Measurements from ENCODE around the gene VCP.

Gene VCP

DNA sequence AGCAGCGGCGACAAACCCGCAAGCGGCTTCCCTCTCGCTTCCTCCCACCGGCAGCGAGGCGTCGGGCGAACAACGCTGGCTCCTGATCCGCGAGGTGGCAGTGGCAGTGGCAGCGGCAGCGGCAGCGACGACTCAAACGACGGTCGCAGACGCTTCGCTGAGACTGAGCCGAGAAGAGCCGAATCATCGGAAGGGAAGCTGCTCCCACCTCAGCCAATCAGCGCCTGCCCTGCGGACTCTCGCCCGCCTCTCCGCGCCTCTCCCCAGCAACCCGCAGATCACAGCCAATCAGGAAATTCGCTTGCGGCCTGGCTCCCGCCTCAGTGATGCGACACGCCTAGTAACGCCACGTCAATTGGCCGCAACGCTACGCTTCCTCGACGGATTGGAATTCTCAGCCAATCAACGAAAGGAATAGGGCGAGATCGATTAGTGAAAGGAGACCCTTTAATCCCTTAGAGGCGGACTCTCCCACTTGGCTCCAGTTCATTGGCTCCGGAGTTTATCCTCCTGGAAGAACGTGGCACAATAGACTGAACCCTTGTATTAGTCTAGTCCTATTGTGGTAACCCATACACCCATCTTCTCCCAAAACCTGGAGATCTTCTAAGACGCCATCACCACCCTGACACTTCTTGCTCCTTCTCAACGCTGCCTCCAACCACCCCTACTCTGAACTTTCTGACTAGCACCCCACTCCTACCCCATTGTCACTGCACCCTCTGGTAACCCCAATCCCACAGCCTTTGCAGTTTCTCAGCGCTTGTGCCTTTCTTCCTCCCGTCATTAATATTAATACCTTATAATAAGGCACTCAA, at the start of gene VCP:
Gene VCP (minus strand): TSS at position 165 of the 818 bp plus-strand sequence. CDS start 272 bp downstream, outside the sequence.
- H3K36me3 ChIP-seq (ENCODE audit: control insufficient read depth in 2 of 2, insufficient read depth in 1 of 2, low read length in 2 of 2): peaks cover 0 to 84% of the 10 kb centered on the region in 2 experiments; a peak in 2 of 3 replicates

DNA sequence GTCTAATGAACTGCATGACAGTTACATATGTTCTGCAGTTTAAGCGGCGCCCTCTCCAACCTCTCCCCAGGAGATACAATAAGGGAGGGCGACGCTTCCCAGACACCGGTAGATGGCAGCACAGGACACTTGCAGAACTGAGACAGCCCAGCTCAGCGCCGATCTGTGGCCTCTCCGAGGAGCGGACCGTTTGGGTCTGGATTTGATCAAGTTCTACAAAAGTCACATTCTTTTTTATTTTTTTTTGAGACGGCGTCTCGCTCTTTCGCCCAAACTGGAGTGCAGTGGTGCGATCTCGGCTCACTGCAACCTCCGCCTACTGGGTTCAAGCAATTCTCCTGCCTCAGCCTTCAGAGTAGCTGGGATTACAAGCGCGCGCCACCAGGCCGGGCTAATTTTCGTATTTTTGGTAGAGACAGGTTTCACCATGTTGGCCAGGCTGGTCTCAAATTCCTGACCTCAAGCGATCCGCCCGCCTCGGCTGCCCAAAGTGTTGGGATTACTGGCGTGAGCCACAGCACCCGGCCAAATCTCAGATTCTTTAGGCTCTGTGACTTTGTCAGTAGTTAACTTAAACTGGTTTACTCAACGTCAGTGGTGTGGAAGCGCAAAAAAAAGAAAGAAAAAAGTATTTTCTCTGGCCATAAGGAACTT, 44.6 kb upstream of the VCP start:
- CTCF ChIA-PET: interaction anchor here (0.7 to 6.8 kb wide), 20 partner anchors 10 to 557 kb away, joined by 3 to 58 read pairs (median 4); partner anchors contain the start of gene CA9
- H3K9me3 ChIP-seq (ENCODE audit: control insufficient read depth, insufficient read depth, low read depth, low read length): no peaks in the 10 kb centered on the region
- H3K27ac ChIP-seq (ENCODE audit: extremely low read depth, low read depth, low read length): no peak overlapping the region
- no peaks in the 10 kb centered on the region for H3K36me3 ChIP-seq (ENCODE audit: control insufficient read depth in 2 of 2, insufficient read depth in 1 of 2, low read length in 2 of 2)
- H3K4me3 ChIP-seq (ENCODE audit: low read depth, low read length): peak overlapping the region; percentile 48
- POLR2A ChIA-PET: interaction anchor here (1.1 to 4.3 kb wide), 7 partner anchors 15 to 863 kb away, joined by 3 to 92 read pairs (median 6); partner anchors contain the start of genes PIGO, STOML2, UNC13B and VCP
- peaks cover 15% of the 10 kb centered on the region for H3K4me1 ChIP-seq (ENCODE audit: control insufficient read depth, insufficient read depth, low read length)
- TF ChIP-seq, protein P1, sequence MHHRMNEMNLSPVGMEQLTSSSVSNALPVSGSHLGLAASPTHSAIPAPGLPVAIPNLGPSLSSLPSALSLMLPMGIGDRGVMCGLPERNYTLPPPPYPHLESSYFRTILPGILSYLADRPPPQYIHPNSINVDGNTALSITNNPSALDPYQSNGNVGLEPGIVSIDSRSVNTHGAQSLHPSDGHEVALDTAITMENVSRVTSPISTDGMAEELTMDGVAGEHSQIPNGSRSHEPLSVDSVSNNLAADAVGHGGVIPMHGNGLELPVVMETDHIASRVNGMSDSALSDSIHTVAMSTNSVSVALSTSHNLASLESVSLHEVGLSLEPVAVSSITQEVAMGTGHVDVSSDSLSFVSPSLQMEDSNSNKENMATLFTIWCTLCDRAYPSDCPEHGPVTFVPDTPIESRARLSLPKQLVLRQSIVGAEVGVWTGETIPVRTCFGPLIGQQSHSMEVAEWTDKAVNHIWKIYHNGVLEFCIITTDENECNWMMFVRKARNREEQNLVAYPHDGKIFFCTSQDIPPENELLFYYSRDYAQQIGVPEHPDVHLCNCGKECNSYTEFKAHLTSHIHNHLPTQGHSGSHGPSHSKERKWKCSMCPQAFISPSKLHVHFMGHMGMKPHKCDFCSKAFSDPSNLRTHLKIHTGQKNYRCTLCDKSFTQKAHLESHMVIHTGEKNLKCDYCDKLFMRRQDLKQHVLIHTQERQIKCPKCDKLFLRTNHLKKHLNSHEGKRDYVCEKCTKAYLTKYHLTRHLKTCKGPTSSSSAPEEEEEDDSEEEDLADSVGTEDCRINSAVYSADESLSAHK (tag by site-specific recombination; IDR thresholded peaks at IDR 0.05): no peak
- TF ChIP-seq ZEB2 (tag by site-specific recombination; IDR thresholded peaks at IDR 0.05): no peak
- no peak for TF ChIP-seq ZNF777 (tag by site-specific recombination; IDR thresholded peaks at IDR 0.05; ENCODE audit: borderline replicate concordance)
- no peak for TF ChIP-seq ZNF555 (tag by site-specific recombination; conservative IDR thresholded peaks at IDR 0.05)
- no peak for TF ChIP-seq ZSCAN23 (tag by site-specific recombination; IDR thresholded peaks at IDR 0.05)
- TF ChIP-seq ZNF311 (tag by site-specific recombination; IDR thresholded peaks at IDR 0.05; ENCODE audit: borderline replicate concordance): no peak
- no peak for TF ChIP-seq ZNF670 (tag by site-specific recombination; IDR thresholded peaks at IDR 0.05; ENCODE audit: low read depth)
- TF ChIP-seq, protein P2, sequence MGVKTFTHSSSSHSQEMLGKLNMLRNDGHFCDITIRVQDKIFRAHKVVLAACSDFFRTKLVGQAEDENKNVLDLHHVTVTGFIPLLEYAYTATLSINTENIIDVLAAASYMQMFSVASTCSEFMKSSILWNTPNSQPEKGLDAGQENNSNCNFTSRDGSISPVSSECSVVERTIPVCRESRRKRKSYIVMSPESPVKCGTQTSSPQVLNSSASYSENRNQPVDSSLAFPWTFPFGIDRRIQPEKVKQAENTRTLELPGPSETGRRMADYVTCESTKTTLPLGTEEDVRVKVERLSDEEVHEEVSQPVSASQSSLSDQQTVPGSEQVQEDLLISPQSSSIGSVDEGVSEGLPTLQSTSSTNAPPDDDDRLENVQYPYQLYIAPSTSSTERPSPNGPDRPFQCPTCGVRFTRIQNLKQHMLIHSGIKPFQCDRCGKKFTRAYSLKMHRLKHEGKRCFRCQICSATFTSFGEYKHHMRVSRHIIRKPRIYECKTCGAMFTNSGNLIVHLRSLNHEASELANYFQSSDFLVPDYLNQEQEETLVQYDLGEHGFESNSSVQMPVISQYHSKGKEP (tag by site-specific recombination; IDR thresholded peaks at IDR 0.05): peak; percentile 19; the same call in 1 of the 2 replicates
- peak; percentile 91 for TF ChIP-seq ZNF654 (tag by site-specific recombination; IDR thresholded peaks at IDR 0.05; ENCODE audit: low read depth)
- TF ChIP-seq ZNF660 (tag by site-specific recombination; IDR thresholded peaks at IDR 0.05): peak; percentile 57; the same call in 1 of the 2 replicates

More for the DNA sequence above, at the start of gene VCP:
- Histone ChIP-seq H3K9me3 (ENCODE audit: control insufficient read depth, insufficient read depth, low read depth, low read length) (no peaks in the 10 kb centered on the region), H3K4me3 (ENCODE audit: low read depth, low read length) (peak within 1 kb of the TSS; percentile 84), H3K27ac (ENCODE audit: extremely low read depth, low read depth, low read length) (peak within 1 kb of the TSS; percentile 96), H3K4me1 (ENCODE audit: control insufficient read depth, insufficient read depth, low read length) (peaks cover 3% of the 10 kb centered on the region; the same call in 1 of the 2 replicates)
- ChIA-PET CTCF (interaction anchor here (0.5 to 1.7 kb wide), 10 partner anchors 10 to 513 kb away, joined by 3 to 5 read pairs (median 3); partner anchors contain the start of gene STOML2), POLR2A (interaction anchor here (0.6 to 5.2 kb wide), 24 partner anchors 8 to 586 kb away, joined by 3 to 48 read pairs (median 5); partner anchors contain the start of genes ATOSB, DNAJB5, FANCG and PIGO)
- TF ChIP-seq PRDM1 (tag by site-specific recombination; IDR thresholded peaks at IDR 0.05) (peak; percentile 67), KLF1 (tag by site-specific recombination; IDR thresholded peaks at IDR 0.05) (peak; percentile 88), HOXC10 (CRISPR knock-in tag; IDR thresholded peaks at IDR 0.05) (0 out of 2 replicates have a peak, but pooled peaks have one; percentile 13), IKZF3 (tag by site-specific recombination; IDR thresholded peaks at IDR 0.05) (0 out of 2 replicates have a peak, but pooled peaks have one; percentile 25), SP2 (tag by site-specific recombination; IDR thresholded peaks at IDR 0.05) (peak; percentile 99), ZFP41 (tag by site-specific recombination; IDR thresholded peaks at IDR 0.05; ENCODE audit: borderline replicate concordance) (no peak), ZNF433 (tag by site-specific recombination; IDR thresholded peaks at IDR 0.05; ENCODE audit: low read depth) (no peak), ZNF335 (tag by site-specific recombination; conservative IDR thresholded peaks at IDR 0.05) (peak; percentile 18; the same call in 1 of the 2 replicates), ZNF391 (tag by site-specific recombination; IDR thresholded peaks at IDR 0.05; ENCODE audit: borderline replicate concordance, low read depth) (peak; percentile 27; the same call in 1 of the 2 replicates), ZBTB17 (tag by site-specific recombination; IDR thresholded peaks at IDR 0.05) (peak; percentile 63), SP3 (tag by site-specific recombination; IDR thresholded peaks at IDR 0.05) (peak; percentile 72), ZNF621 (tag by site-specific recombination; IDR thresholded peaks at IDR 0.05) (peak; percentile 99), ZNF544 (tag by site-specific recombination; IDR thresholded peaks at IDR 0.05) (no peak), OSR2 (tag by site-specific recombination; IDR thresholded peaks at IDR 0.05) (peak; percentile 58), ZNF341 (tag by site-specific recombination; IDR thresholded peaks at IDR 0.05; ENCODE audit: low read depth) (peak; percentile 91), ZEB2 (tag by site-specific recombination; IDR thresholded peaks at IDR 0.05) (0 out of 2 replicates have a peak, but pooled peaks have one; percentile 15), ZNF2 (tag by site-specific recombination; IDR thresholded peaks at IDR 0.05) (0 out of 2 replicates have a peak, but pooled peaks have one; percentile 19), ZNF157 (tag by site-specific recombination; IDR thresholded peaks at IDR 0.05) (no peak)
- TF ChIP-seq, protein P3, sequence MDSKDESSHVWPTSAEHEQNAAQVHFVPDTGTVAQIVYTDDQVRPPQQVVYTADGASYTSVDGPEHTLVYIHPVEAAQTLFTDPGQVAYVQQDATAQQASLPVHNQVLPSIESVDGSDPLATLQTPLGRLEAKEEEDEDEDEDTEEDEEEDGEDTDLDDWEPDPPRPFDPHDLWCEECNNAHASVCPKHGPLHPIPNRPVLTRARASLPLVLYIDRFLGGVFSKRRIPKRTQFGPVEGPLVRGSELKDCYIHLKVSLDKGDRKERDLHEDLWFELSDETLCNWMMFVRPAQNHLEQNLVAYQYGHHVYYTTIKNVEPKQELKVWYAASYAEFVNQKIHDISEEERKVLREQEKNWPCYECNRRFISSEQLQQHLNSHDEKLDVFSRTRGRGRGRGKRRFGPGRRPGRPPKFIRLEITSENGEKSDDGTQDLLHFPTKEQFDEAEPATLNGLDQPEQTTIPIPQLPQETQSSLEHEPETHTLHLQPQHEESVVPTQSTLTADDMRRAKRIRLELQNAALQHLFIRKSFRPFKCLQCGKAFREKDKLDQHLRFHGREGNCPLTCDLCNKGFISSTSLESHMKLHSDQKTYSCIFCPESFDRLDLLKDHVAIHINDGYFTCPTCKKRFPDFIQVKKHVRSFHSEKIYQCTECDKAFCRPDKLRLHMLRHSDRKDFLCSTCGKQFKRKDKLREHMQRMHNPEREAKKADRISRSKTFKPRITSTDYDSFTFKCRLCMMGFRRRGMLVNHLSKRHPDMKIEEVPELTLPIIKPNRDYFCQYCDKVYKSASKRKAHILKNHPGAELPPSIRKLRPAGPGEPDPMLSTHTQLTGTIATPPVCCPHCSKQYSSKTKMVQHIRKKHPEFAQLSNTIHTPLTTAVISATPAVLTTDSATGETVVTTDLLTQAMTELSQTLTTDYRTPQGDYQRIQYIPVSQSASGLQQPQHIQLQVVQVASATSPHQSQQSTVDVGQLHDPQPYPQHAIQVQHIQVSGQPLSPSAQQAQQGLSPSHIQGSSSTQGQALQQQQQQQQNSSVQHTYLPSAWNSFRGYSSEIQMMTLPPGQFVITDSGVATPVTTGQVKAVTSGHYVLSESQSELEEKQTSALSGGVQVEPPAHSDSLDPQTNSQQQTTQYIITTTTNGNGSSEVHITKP (tag by site-specific recombination; IDR thresholded peaks at IDR 0.05): peak; percentile 89
- TF ChIP-seq, protein P4, sequence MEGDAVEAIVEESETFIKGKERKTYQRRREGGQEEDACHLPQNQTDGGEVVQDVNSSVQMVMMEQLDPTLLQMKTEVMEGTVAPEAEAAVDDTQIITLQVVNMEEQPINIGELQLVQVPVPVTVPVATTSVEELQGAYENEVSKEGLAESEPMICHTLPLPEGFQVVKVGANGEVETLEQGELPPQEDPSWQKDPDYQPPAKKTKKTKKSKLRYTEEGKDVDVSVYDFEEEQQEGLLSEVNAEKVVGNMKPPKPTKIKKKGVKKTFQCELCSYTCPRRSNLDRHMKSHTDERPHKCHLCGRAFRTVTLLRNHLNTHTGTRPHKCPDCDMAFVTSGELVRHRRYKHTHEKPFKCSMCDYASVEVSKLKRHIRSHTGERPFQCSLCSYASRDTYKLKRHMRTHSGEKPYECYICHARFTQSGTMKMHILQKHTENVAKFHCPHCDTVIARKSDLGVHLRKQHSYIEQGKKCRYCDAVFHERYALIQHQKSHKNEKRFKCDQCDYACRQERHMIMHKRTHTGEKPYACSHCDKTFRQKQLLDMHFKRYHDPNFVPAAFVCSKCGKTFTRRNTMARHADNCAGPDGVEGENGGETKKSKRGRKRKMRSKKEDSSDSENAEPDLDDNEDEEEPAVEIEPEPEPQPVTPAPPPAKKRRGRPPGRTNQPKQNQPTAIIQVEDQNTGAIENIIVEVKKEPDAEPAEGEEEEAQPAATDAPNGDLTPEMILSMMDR (tag by site-specific recombination; IDR thresholded peaks at IDR 0.05): no peak
